Measurements from ENCODE around the gene DPH7.
"Not testable (repeated sequence)": the region's sequence is repeated elsewhere in the genome, so short reads cannot be mapped to it uniquely, and the experiment has no call there.

DPH7 gene

DNA sequence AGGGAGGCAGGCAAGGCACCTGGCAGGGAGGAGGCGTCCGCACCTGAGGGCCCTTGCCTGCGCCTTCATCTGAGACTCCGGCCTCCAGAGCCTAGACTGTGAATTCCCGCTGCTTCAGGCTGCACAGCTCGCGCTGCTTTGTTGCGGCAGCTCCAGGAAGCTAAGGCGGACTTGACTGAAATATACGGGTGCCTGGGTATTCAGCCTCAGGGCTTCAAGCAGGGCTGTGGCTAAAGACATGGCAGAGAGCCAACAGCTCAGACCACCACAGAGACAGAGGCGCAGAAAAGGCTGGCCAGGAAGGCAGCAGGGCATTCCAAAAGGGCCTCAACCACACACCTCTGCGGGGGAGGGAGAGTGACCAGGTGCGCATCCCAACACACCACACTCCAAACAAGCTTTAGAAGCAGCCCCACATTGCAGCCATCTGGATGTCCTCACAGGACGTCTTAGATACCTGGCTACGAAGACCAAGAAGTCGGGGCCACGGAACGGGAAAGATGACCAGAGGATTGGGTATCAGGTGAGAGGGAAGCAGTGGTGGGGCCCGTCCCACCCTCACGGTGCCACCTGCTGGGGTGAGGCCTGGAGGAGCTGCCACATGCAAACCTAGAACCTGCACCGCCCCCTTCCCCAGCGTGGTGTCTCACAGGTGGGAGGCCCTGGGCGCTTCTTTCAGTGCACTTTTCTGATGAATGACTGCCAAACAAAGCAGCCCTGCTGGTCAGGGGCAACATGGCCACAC, 1.7 kb upstream of the DPH7 start:
- no peak for DNase-seq (ENCODE audit: low spot score)

DNA sequence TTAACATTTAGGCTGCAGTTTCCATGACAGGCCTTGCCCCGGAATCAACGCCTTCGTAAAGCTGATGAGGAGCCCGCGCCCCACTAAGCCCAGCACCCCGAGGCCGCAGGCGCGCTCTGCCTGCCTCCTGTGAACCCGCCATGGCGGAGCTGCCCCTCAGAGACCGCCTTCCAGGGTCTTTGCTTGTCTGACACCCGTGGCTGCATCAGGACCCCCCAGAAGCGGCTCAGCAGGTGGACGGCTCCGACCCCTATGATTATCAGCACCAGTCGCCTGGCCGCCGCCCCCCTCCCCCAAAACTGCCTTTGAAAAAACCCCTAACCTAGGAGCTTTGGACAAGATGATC, 507 bp upstream of the DPH7 start:
- no peak for DNase-seq (ENCODE audit: low spot score)

- DNase-seq (ENCODE audit: low spot score): no peak
Observed at GRCh38 chr9:137575716-137576411, 2.9 kb downstream of the DPH7 start.

DNA sequence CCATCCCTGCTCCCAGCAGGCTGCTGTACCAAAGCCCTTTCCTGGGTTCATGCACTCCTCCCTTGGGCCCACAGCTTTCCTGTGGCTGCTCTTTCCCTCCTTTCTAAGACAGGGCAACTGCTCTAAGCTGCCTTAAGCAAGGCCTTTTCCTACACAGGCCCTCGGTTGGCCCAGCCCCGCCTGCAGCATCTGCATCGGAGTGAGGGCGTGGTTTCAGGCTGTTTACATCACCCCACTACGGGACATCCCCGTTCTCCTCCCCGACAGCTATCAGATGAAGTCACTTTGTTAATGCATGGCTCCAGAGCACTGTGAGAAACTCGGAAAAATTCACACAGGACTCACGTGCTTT, 3.4 kb downstream of the DPH7 start:
- no peak for DNase-seq (ENCODE audit: low spot score)

- no peak for DNase-seq (ENCODE audit: low spot score)
Observed at GRCh38 chr9:137574192-137574591, 4.5 kb downstream of the DPH7 start.

- DNase-seq (ENCODE audit: low spot score): no peak
Observed at GRCh38 chr9:137570566-137570965, 8.2 kb downstream of the DPH7 start.

DNA sequence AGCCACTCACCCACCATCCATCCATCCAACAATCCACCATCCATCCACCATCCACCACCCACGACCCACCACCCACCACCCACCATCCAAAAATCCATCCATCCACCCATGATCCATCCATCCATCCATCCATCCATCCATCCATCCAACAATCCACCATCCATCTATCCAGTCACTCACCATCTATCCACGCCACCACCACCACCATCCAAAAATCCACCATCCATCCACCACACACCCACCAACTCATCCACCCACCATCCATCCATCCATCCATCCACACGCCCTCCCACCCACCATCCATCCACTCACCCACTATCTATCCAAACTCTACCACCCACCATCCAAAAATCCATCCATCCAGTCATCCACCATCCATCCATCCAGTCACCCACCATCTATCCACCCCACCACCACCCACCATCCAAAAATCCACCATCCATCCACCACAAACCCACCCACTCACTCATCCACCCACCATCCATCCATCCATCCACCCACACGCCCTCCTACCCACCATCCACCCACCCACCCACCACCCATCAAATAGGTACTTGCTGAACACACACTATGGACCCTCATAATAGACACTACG, 9.0 kb downstream of the DPH7 start:
- DNase-seq (ENCODE audit: low spot score): no peak

DNA sequence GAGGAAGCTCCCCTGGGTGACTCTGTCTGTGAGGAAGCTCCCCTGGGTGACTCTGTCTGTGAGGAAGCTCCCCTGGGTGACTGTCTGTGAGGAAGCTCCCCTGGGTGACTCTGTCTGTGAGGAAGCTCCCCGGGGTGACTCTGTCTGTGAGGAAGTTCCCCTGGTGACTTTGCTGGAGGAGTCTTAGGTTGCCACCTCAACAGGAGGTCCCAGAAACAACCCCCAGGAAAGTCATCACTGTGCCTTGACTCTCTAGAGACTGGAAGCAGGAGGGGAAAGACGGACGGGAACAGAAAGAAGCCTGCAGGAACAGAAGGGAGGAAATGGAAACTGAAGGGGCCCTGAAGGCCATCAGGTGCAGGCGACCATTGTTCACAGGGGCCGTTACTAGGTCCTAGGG, 10.3 kb downstream of the DPH7 start:
- DNase-seq (ENCODE audit: low spot score): not testable (repeated sequence)

GRCh38 chr9:137564817-137565411, 13.8 kb downstream of the DPH7 start:
- no peak for DNase-seq (ENCODE audit: low spot score)

- DNase-seq (ENCODE audit: low spot score): no peak
Observed at GRCh38 chr9:137564134-137564533, 14.6 kb downstream of the DPH7 start.

GRCh38 chr9:137558127-137558526, 20.6 kb downstream of the DPH7 start:
- DNase-seq (ENCODE audit: low spot score): no peak

GRCh38 chr9:137556069-137556838, 22.5 kb downstream of the DPH7 start:
- DNase-seq (ENCODE audit: low spot score): no peak

DNA sequence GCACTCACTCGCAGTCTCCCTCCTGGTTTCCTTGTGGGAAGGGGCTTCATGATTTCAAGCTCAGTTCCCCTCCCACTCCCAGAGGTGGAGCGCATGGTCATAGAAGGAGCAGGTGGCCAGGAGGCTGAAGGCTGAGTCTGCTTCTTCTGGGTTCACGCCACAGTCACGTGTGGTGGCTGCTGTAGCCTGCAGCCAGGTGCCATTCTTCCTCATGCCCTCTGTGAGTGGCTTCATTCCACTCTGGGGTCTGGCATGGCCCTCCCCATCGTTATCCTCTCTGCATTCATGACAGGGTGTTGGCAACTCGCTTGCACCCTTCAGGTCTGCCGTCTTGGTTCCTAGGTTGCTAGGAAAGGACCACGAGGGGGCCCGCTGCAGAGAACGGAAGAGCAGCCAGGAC, 23.5 kb downstream of the DPH7 start:
- DNase-seq (ENCODE audit: low spot score): no peak

GRCh38 chr9:137554349-137554748, 24.4 kb downstream of the DPH7 start:
- no peak for DNase-seq (ENCODE audit: low spot score)

DNA sequence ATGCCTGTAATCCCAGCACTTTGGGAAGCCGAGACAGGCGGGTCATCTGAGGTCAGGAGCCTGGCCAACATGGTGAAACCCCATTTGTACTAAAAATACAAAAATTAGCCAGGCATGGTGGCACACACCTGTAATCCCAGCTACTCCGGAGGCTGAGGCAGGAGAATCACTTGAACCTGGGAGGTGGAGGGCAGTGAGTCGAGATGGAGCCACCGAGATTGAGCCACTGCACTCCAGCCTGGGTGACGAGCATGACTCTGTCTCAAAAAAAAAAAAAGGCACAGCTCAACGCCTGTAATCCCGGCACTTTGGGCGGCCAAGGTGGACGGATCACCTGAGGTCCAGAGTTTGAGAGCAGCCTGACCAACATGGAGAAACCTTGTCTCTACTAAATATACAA, 25.1 kb downstream of the DPH7 start:
- DNase-seq (ENCODE audit: low spot score): not testable (repeated sequence)

DNA sequence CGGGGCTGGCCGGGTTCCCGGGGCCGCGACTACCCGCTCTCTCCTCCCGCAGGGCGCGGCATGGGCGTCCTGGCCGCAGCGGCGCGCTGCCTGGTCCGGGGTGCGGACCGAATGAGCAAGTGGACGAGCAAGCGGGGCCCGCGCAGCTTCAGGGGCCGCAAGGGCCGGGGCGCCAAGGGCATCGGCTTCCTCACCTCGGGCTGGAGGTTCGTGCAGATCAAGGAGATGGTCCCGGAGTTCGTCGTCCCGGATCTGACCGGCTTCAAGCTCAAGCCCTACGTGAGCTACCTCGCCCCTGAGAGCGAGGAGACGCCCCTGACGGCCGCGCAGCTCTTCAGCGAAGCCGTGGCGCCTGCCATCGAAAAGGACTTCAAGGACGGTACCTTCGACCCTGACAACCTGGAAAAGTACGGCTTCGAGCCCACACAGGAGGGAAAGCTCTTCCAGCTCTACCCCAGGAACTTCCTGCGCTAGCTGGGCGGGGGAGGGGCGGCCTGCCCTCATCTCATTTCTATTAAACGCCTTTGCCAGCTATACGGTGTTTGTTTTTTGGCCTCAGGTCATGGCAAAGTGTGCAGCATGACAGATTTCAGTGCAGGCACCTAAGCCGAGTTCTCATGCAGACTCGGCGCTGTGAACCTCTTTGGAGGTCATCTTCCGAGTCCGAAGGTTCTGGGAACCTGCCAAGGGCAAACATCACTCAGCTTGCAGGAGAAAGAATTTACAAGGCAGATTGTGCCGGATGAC, 26.5 kb downstream of the DPH7 start:
- no peak for DNase-seq (ENCODE audit: low spot score)

DNA sequence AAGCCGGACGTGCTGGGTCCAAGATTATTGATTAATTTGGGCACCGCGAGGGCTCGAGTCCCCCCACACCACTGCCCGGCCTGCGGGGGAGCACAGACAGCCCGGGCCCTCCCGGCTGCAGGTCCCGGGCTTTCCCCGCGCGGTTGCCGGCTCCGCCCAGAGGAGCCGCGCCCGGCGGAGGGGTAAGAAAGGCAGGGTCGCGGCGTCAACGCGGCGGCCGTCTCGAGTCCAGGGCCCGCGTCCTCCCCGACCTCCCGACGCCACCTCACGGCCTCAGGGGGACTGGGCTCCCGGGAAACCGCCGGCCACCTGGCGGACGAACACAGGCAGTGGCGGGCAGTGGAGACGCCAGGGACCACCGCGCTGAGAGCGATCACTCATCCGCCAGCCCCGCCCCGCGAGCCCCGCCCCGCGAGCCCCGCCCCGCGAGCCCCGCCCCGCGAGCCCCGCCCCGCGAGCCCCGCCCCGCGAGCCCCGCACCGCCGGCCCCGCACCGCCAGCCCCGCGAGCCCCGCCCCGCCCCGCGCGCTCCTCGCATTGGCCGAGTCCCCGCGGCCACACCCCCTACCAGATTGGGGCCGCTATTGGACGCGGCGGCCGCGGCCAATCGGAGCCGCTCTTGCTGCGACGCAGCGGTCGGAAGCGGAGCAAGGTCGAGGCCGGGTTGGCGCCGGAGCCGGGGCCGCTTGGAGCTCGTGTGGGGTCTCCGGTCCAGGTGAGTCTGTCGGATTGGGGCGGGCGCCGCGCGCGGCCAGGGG, 27.3 kb downstream of the DPH7 start, which contains the start of gene MRPL41:
Gene MRPL41, plus strand, starts transcription at position 616 of the 758 bp plus-strand sequence. CDS start 203 bp downstream, outside the sequence.
- DNase-seq (ENCODE audit: low spot score): peak; percentile 96

- not testable (repeated sequence) for DNase-seq (ENCODE audit: low spot score)
Observed at GRCh38 chr9:137550958-137551263, 27.8 kb downstream of the DPH7 start.

DNA sequence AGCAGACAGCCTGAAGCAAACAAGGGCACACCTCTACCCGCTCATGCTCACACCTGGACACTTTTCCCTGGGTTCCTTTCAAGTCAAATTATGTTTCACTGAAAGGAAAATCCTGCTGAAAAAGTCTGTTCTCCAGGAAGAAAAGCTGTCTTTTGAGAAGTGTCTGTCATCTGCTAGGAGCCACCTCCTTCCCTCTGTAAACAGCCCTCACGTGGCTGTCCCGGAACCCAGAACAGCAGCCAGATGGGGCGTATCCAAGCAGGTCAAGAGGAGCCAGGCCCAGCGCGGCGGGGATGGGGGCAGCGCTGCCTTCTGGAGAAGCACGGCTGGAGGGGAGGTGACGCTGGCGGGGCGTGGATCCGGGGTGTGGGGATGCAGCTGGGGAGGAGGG, 28.5 kb downstream of the DPH7 start, which contains the start of gene PNPLA7:
Gene PNPLA7, minus strand, starts transcription at position 172 of the 391 bp plus-strand sequence. CDS start 205 bp downstream, outside the sequence.
- DNase-seq (ENCODE audit: low spot score): peak; percentile 81

DNA sequence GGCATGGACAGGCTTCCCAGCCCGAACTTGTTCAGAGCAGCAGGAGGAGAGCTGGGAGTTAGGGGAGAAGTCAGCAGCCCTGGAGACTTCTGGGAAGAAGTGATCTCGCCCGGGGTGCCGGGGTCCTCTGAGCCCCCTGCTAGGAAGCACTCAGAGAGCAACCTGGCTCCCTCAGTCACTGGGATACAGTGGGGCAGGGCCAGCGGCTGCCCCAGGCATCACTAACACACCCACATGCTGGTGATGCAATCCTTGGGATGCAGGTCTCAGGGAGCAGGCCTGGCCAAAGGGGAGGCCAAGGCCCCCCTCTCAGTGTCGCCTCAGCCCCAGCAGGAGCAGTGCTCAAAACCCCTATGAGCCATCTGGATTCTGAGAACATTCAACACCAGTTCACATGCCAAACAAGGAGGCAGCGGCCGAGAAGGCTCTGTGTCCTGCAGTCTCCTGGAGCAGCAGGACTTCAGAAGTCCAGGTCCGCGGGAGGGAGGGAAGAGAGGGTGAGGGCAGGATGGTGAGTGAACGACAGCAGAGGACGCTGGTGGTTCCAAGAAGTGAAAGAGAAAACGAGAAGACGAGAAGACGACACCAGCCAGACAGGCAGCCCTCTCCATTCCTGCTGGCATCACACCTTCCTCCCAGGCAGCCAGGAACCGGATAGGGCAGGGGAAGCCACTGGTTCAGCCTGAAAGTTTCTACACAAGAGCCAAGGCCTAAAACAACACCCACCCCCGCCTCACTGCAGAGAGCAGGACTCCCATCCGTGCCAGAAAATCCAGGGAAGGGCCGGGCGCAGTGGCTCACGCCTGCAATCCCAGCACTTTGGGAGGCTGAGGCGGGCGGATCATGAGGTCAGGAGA, 30.8 kb downstream of the DPH7 start:
- no peak for DNase-seq (ENCODE audit: low spot score)

Data from ecto neural progenitor cell (in vitro differentiated cells).